CD4-positive, alpha-beta T cell (primary cell): ENCODE measurements around the gene RND2. TPM values are rescaled to one million over a fixed set of nuclear protein-coding genes. Genes with fewer than 3 reads are reported as not detected.

Experiments used
- ATAC-seq: fragments of 200-7000 bp; cut with Tn5 transposase; one replicate; pipeline ENCODE4 v1.10.0; 2022; ENCODE audit warnings: mild to moderate bottlenecking; ENCODE audit not compliant: poor library complexity
- CTCF ChIA-PET: fragments of 350-600 bp; sonication (Branson Sonifier 250); formaldehyde crosslinking; loops from one replicate; lab custom pipeline; 2021; ENCODE audit warnings: antibody characterized with exemption, inconsistent platforms; lab: Charles Lee
- POLR2A ChIA-PET: fragments of 350-600 bp; sonication (Branson Sonifier 250); formaldehyde crosslinking; loops from one replicate; lab custom pipeline; 2021; ENCODE audit warnings: antibody characterized with exemption, inconsistent platforms; lab: Charles Lee
- DNase-seq, 14 experiments: peaks; one replicate each; pipeline ENCODE4 v3.0.0-alpha.2; 2013 to 2020; ENCODE audit warnings: mixed read lengths in 2 of 14
- H3K27ac ChIP-seq, 2 donors: one replicate each; pipeline versions ENCODE4 v1.5.1 to v1.7.0; 2013; ENCODE audit warnings: low read length in 2 of 2, low read depth in 1 of 2, mild to moderate bottlenecking in 1 of 2
- H3K27me3 ChIP-seq, 2 experiments: 1 replicate in 1 of 2; 2 replicates in 1 of 2; pipeline versions ENCODE4 v1.6.1 to v1.7.0; 2013; ENCODE audit warnings: low read length in 2 of 2, control low read depth in 1 of 2, mild to moderate bottlenecking in 1 of 2, moderate library complexity in 1 of 2; ENCODE audit not compliant: insufficient read depth in 2 of 2, control insufficient read depth in 1 of 2
- H3K36me3 ChIP-seq: one replicate; pipeline ENCODE4 v1.6.1; 2013; ENCODE audit warnings: low read length, control low read depth; ENCODE audit not compliant: insufficient read depth
- H3K4me1 ChIP-seq: one replicate; pipeline ENCODE4 v1.6.1; 2013; ENCODE audit warnings: low read length, control low read depth; ENCODE audit not compliant: insufficient read depth
- H3K4me3 ChIP-seq: one replicate; pipeline ENCODE4 v1.5.1; 2013; ENCODE audit warnings: mild to moderate bottlenecking, low read length, moderate library complexity
- H3K9me3 ChIP-seq, 2 experiments: 1 replicate in 1 of 2; 2 replicates in 1 of 2; pipeline versions ENCODE4 v1.6.1 to v1.7.0; 2013; ENCODE audit warnings: low read length in 2 of 2, mild to moderate bottlenecking in 2 of 2, control low read depth in 1 of 2, moderate library complexity in 1 of 2; ENCODE audit not compliant: control insufficient read depth in 1 of 2, insufficient read depth in 1 of 2
- H3K27ac Mint-ChIP-seq: one replicate; pipeline ENCODE4 v1.8.0; 2020; ENCODE audit warnings: mixed read lengths
- H3K27me3 Mint-ChIP-seq: one replicate; pipeline ENCODE4 v1.8.0; 2021; ENCODE audit warnings: mixed read lengths
- H3K36me3 Mint-ChIP-seq: one replicate; pipeline ENCODE4 v1.8.0; 2021; ENCODE audit warnings: low read depth, mixed read lengths
- H3K4me1 Mint-ChIP-seq: one replicate; pipeline ENCODE4 v1.8.0; 2021; ENCODE audit warnings: low read depth, mixed read lengths
- H3K4me3 Mint-ChIP-seq: one replicate; pipeline ENCODE4 v1.8.0; 2020; ENCODE audit warnings: mild to moderate bottlenecking, mixed read lengths
- H3K9me3 Mint-ChIP-seq: one replicate; pipeline ENCODE4 v1.8.0; 2020; ENCODE audit warnings: mixed read lengths
- CTCF ChIP-seq: fragments of 200-600 bp; IDR thresholded peaks from one replicate; pipeline ENCODE4 v1.8.0; 2022; ENCODE audit warnings: antibody characterized with exemption, mild to moderate bottlenecking
- intact Hi-C, 2 experiments: fragments of 100-400 bp; cut with DNase I in 1 of 2; cut with micrococcal nuclease in 1 of 2; formaldehyde crosslinking; loops; one replicate each; pipeline versions ENCODE4 v1.15.1 to v1.9.0; 2023 to 2025; cut with DNase I, micrococcal nuclease
- total RNA-seq, 174 experiments: library from RNA in 2 of 174; stranded (reverse) in 2 of 174; gene quantifications; one replicate each; pipeline ENCODE4 v1.2.3 and lab custom pipeline; 2021 to 2026

Gene RND2
- total RNA-seq, 2 experiments from 2014 or later, result 0.27 to 0.28 TPM

DNA sequence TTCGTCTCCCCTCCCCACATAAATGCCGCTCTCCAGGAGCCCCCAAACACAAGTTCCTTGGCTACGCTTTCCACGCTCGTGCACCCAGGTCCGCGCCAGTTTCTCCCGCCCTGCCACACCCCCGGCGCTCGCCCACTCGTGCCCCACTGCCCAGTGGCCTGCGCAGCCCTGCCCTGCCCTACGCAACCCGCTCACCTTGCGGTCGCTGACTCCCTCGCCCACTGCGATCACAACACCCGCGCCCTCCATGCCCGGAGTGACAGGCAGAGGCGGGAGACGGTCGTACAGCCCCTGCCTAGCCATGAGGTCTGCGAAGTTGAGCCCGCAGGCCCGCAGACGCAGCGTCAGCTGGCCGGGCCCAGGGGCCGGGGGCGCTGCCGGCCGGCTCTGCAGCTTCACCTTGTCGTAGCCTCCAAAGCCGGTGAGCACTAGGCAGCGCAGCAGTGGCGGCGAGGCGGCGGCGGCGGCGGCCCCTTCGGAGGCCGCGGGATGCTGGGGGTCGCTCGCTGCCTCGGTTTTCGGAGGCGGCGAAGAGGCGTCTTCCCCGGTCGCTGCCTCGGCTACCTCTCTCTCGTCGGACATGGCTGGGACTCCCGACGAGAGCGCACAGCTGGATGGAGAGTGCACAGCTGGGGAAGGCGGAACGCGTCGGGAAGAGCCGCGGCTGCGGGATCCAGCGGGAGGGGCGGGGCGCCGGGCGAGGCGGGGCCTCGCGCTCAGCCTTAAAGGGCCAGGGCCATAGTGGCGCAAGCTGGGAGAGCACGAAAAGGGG is 3.1 kb upstream of the RND2 start, which contains the start of gene VAT1:
Gene VAT1 (minus strand): TSS at position 645 of the 772 bp plus-strand sequence. CDS start 63 bp downstream, at position 582.
- Mint-ChIP-seq H3K27me3 (no peaks in the 10 kb centered on the region), H3K4me3 (peak within 1 kb of the TSS; percentile 93), H3K36me3 (no peaks in the 10 kb centered on the region), H3K9me3 (no peaks in the 10 kb centered on the region), H3K4me1 (peaks cover 50% of the 10 kb centered on the region), H3K27ac (peak within 1 kb of the TSS; percentile 70)
- peak within 1 kb of the TSS in 1 of 2 donors; percentile 9 for H3K27ac ChIP-seq
- no peaks in the 10 kb centered on the region for H3K9me3 ChIP-seq
- DNase-seq (peak; percentile 30 to 81 (median 58)), ATAC-seq (peak; percentile 45)
- ChIA-PET CTCF (interaction anchor here (1.4 kb wide), 1 partner anchor 24 kb away, joined by 4 read pairs; the partner anchor contains the start of gene RPL27), POLR2A (interaction anchor here (0.5 to 4.1 kb wide), 9 partner anchors 15 to 348 kb away, joined by 3 to 24 read pairs (median 5); partner anchors contain the start of genes IFI35, NBR1, RPL27 and TMEM106A)
- peak within 1 kb of the TSS; percentile 78 for H3K4me3 ChIP-seq
- intact Hi-C loops, result loop anchor here (1.0 to 10.0 kb wide), 6 partner anchors 15 to 365 kb away; partner anchors contain the start of genes IFI35 (in 2 of the 2), BRCA1 (in 1 of the 2), RPL27 (in 1 of the 2) and TMEM106A (in 1 of the 2)
- H3K4me1 ChIP-seq, result peaks cover 56% of the 10 kb centered on the region
- no peak for TF ChIP-seq CTCF
- H3K36me3 ChIP-seq, result no peaks in the 10 kb centered on the region
- H3K27me3 ChIP-seq, result no peaks in the 10 kb centered on the region

GRCh38 chr17:43025290-43025657 is 243 bp downstream of the RND2 start:
- Histone ChIP-seq H3K27me3 (no peaks in the 10 kb centered on the region), H3K27ac (no peak overlapping the region), H3K4me3 (peak overlapping the region; percentile 44), H3K36me3 (no peaks in the 10 kb centered on the region), H3K9me3 (no peaks in the 10 kb centered on the region), H3K4me1 (peaks cover 41% of the 10 kb centered on the region)
- ChIA-PET CTCF (interaction anchor here (1.9 kb wide), 1 partner anchor 27 kb away, joined by 10 read pairs; the partner anchor contains the start of gene RPL27), POLR2A (interaction anchor here (0.7 to 2.8 kb wide), 9 partner anchors 13 to 459 kb away, joined by 3 to 29 read pairs (median 5); partner anchors contain the start of genes DHX8 and RPL27)
- TF ChIP-seq CTCF, result no peak
- intact Hi-C loops, result loop anchor here (5.0 to 10.0 kb wide), 3 partner anchors 100 to 142 kb away; partner anchors contain the start of gene BRCA1 (in 2 of the 2)
- Mint-ChIP-seq H3K36me3 (no peaks in the 10 kb centered on the region), H3K4me1 (peaks cover 22% of the 10 kb centered on the region), H3K27ac (peak overlapping the region; percentile 73), H3K9me3 (no peaks in the 10 kb centered on the region), H3K4me3 (peak overlapping the region; percentile 88), H3K27me3 (no peaks in the 10 kb centered on the region)
- DNase-seq (no peak), ATAC-seq (no peak)

DNA sequence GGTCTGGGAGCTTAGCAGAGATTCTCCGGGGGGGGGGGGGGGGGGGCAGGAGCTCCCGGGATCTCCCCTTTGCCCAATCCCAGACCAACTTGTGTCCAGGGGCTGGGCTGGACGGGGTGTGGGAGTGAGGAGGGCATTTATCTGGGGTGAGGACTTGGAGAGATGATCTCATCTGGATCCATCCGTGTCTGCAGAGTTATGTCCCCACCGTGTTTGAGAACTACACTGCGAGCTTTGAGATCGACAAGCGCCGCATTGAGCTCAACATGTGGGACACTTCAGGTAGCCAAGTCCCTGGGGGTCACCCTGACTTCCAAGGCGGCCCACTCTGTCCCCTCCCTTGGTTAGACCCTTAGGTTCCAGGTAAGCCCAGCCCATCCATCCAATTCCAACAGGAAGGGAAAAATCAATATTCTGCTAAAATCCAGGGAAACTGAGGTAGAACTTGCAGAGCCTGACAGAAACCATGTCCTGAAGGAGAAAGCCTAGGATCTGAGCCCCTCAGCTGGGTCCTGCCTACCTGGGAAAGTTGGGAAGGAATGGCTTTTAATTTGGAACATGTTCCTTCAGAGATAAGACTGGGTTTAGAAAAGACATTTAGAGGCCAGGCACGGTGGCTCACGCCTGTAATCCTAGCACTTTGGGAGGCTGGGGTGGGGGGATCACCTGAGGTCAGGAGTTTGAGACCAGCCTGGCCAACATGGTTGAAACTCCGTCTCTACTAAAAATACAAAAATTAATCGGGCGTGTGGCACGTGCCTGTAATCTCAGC is 921 bp downstream of the RND2 start:
- H3K4me1 ChIP-seq, result peaks cover 34% of the 10 kb centered on the region
- H3K9me3 Mint-ChIP-seq, result no peaks in the 10 kb centered on the region
- H3K4me3 ChIP-seq, result no peak overlapping the region
- POLR2A ChIA-PET, result interaction anchor here (1.2 to 2.8 kb wide), 3 partner anchors 146 to 342 kb away, joined by 3 to 13 read pairs (median 3); no protein-coding TSS in a partner anchor
- H3K4me1 Mint-ChIP-seq, result peaks cover 18% of the 10 kb centered on the region
- no peaks in the 10 kb centered on the region for H3K36me3 Mint-ChIP-seq
- H3K36me3 ChIP-seq, result no peaks in the 10 kb centered on the region
- H3K4me3 Mint-ChIP-seq, result peak overlapping the region; percentile 88
- DNase-seq (peak in 2 of 14 experiments; percentile 11 to 44), ATAC-seq (no peak)
- intact Hi-C loops, result loop anchor here (5.0 to 10.0 kb wide), 3 partner anchors 99 to 141 kb away; partner anchors contain the start of gene BRCA1 (in 2 of the 2)
- H3K27ac Mint-ChIP-seq, result peak overlapping the region; percentile 73
- H3K27me3 Mint-ChIP-seq, result no peaks in the 10 kb centered on the region
- TF ChIP-seq CTCF, result no peak
- H3K9me3 ChIP-seq, result no peaks in the 10 kb centered on the region
- CTCF ChIA-PET, result interaction anchor here (1.2 kb wide), 1 partner anchor 28 kb away, joined by 4 read pairs; the partner anchor contains the start of gene RPL27
- H3K27ac ChIP-seq, result no peak overlapping the region
- H3K27me3 ChIP-seq, result no peaks in the 10 kb centered on the region
